Cardiac fibroblast (primary cell): ENCODE measurements around the gene C2orf80.

Experiments
- DNase-seq, 2 donors: peaks; one replicate each; pipeline versions ENCODE4 v3.0.0 to v3.0.0-alpha.2; 2010; ENCODE audit warnings: low read depth in 2 of 2
- H3K4me3 ChIP-seq, 2 donors: replicated peaks in 1 of 2; 1 replicate in 1 of 2; 2 replicates in 1 of 2; pipeline ENCODE4 v1.5.1; 2011; ENCODE audit warnings: low read depth in 2 of 2, low read length in 2 of 2, mild to moderate bottlenecking in 2 of 2, moderate library complexity in 1 of 2
- CTCF ChIP-seq: IDR thresholded peaks from one replicate; pipeline ENCODE4 v1.5.1; 2011; ENCODE audit warnings: low read depth, mild to moderate bottlenecking, low read length, inconsistent platforms

Gene C2orf80

GRCh38 chr2:208189810-208190503 lies at the start of gene C2orf80:
Gene C2orf80, minus strand, starts transcription at chr2:208190030. Its CDS starts 3,044 bp downstream, at chr2:208186986.
- no peak for DNase-seq
- no peak for TF ChIP-seq CTCF
- no peak within 1 kb of the TSS for H3K4me3 ChIP-seq

GRCh38 chr2:208235860-208236259 lies 46.0 kb upstream of the C2orf80 start:
- DNase-seq = no peak
- TF ChIP-seq CTCF = no peak
- H3K4me3 ChIP-seq = no peak overlapping the region

GRCh38 chr2:208234786-208235185 lies 45.0 kb upstream of the C2orf80 start:
- no peak overlapping the region for H3K4me3 ChIP-seq
- TF ChIP-seq CTCF = no peak
- DNase-seq = no peak

- no peak overlapping the region for H3K4me3 ChIP-seq
- DNase-seq = no peak
- TF ChIP-seq CTCF = no peak
These were observed 38.6 kb upstream of the C2orf80 start for GRCh38 chr2:208228476-208228875.

- no peak for TF ChIP-seq CTCF
- DNase-seq = no peak
- H3K4me3 ChIP-seq = no peak overlapping the region
These were observed 37.9 kb upstream of the C2orf80 start for GRCh38 chr2:208227581-208228232.

GRCh38 chr2:208224802-208225201 lies 35.0 kb upstream of the C2orf80 start:
- DNase-seq = peak in 1 of 2 donors; percentile 31
- H3K4me3 ChIP-seq = no peak overlapping the region
- no peak for TF ChIP-seq CTCF
